ENCODE measurements around the gene AP1S1.
"Not testable (repeated sequence)": the region's sequence is repeated elsewhere in the genome, so short reads cannot be mapped to it uniquely, and the experiment has no call there.

The AP1S1 gene

DNA sequence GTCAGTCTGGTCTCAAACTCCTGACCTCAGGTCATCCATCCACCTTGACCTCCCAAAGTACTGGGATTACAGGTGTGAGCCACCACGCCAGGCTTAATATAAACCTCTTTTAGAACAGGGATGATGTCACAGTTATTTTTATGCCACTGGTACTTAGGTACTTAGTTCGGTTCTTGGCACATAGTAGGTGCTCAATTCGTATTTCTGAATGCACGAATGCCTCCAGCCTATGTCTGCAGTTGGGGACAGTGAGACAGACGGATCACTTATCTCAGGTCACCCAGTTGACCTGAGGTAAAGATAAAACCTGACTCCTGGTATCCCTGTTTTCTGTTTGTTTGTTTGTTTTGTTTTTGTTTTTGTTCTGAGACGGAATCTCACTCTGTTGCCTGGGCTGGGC is 31.9 kb downstream of the AP1S1 start:
- Mint-ChIP-seq H3K9me3 (no peaks in the 10 kb centered on the region), H3K27me3 (peaks cover 27% of the 10 kb centered on the region), H3K36me3 (no peaks in the 10 kb centered on the region), H3K4me1 (no peaks in the 10 kb centered on the region), H3K27ac (no peak overlapping the region), H3K4me3 (no peak overlapping the region)
- ATAC-seq = no peak

DNA sequence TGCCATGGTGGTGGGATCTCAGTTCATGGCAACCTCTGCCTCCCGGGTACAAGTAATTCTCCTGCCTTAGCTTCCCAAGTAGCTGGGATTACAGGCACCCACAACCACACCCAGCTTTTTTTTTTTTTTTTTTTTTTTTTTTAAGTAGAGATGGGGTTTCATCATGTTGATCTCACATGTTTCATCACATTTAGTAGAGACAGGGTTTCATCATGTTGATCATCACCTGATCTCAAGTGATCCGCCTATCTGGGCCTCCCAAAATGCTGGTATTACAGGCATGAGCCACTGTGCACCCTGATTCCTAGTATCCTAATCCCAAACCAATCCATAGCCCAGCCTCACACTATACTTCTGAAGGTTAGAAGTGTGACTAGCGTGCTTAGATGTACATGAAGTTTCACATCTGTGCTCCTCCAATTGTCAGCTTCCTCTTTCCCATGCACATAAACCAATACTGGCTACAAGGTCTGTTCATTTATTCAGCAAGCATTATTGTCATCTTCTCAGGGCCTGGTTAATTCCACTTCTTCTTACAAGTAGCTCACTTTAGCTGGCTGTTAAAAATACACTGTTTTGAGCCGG is 32.7 kb downstream of the AP1S1 start:
- Mint-ChIP-seq H3K36me3 (no peaks in the 10 kb centered on the region), H3K27me3 (peaks cover 24% of the 10 kb centered on the region), H3K9me3 (no peaks in the 10 kb centered on the region), H3K4me3 (no peak overlapping the region), H3K27ac (no peak overlapping the region), H3K4me1 (no peaks in the 10 kb centered on the region)
- peak; percentile 53 for ATAC-seq

DNA sequence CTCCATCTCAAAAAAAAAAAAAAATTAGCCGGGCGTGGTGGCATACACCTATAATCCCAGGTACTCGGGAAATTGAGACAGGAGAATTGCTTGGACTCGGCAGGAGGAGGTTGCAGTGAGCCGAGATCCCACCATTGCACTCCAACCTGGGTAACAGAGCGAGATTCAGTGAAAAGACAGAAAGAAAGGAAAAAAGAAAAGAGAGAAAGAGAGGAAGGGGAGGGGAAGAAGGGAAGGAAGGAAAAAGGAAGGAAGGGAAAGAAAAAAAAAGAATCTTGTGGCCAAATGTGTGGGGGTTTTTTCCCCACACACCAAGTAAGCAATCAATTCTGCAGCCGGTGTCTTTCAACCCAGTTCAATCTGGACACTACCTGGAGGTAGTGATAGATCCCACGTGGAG is 34.8 kb downstream of the AP1S1 start:
- no peak overlapping the region for H3K27ac Mint-ChIP-seq
- H3K4me1 Mint-ChIP-seq = peaks cover 5% of the 10 kb centered on the region
- H3K4me3 Mint-ChIP-seq = no peak overlapping the region
- H3K9me3 Mint-ChIP-seq = no peaks in the 10 kb centered on the region
- peaks cover 12% of the 10 kb centered on the region for H3K27me3 Mint-ChIP-seq
- H3K36me3 Mint-ChIP-seq = no peaks in the 10 kb centered on the region
- no peak for ATAC-seq

DNA sequence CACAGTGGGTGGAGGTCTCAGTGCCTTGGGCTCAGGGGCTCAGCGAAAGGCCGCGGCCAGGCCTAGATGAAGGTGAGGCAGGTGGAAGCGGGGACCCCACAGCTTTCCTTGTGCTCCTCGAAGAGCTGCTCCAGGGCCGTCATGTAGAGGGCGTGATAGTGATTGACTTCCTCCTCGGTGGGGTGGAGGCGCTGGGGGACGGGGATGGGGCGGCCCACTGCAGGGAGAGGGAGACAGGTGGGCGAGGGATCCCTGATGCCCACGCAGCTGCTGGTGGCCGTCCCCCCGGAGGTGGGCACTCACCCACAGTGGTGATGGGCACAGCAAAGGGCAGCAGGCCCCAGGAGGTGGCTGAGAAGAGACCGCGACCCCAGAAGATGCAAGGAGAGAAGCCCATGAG is 41.6 kb downstream of the AP1S1 start:
- Mint-ChIP-seq H3K36me3 (no peaks in the 10 kb centered on the region), H3K4me3 (no peak overlapping the region), H3K4me1 (peaks cover 9% of the 10 kb centered on the region), H3K27ac (no peak overlapping the region), H3K9me3 (no peaks in the 10 kb centered on the region), H3K27me3 (peaks cover 35% of the 10 kb centered on the region)
- ATAC-seq = no peak

DNA sequence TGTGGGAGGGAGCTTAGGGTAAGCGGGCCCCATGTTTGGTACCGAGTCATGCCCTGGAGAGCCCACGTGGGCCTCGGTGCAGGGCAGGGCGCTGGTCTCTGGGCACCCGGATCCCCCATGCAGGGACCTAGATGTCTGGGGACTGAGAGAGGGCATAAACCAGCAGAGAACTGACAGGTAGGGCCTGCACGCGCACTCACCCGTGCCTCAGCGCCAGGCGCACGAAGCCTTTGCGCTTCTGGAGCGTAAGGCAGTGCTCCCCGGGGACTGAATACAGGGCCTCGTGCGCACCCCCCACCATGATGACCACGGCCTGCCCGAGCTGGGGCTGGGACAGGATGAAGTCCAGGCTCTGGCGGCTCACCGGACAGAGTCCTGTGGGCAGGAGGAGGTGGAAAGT is 43.7 kb downstream of the AP1S1 start:
- ATAC-seq = no peak
- Mint-ChIP-seq H3K27ac (no peak overlapping the region), H3K4me3 (no peak overlapping the region), H3K27me3 (peaks cover 56% of the 10 kb centered on the region), H3K36me3 (no peaks in the 10 kb centered on the region), H3K9me3 (no peaks in the 10 kb centered on the region), H3K4me1 (peaks cover 17% of the 10 kb centered on the region)

DNA sequence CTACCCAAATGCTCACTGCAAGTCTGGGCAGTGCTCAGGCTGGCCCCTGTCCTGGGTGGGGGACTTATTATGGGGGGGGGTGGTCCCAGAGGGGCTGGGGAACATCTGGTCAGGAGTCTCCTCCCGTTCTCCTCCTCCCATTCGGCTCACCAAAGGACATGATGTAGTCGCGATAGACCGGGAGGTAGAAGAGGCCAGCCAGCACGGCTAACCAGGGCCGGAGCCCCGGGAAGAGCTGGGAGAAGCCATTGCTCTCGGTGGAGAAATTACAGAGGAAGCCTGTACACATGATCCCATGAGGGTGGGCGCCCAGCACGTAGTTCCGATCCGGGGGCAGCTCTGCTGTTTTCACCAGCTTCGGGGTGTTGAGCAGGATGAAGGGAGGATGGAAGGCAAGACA is 44.2 kb downstream of the AP1S1 start:
- H3K4me3 Mint-ChIP-seq = no peak overlapping the region
- H3K27ac Mint-ChIP-seq = no peak overlapping the region
- ATAC-seq = no peak
- H3K4me1 Mint-ChIP-seq = peaks cover 19% of the 10 kb centered on the region
- no peaks in the 10 kb centered on the region for H3K36me3 Mint-ChIP-seq
- H3K27me3 Mint-ChIP-seq = peaks cover 56% of the 10 kb centered on the region
- H3K9me3 Mint-ChIP-seq = no peaks in the 10 kb centered on the region

DNA sequence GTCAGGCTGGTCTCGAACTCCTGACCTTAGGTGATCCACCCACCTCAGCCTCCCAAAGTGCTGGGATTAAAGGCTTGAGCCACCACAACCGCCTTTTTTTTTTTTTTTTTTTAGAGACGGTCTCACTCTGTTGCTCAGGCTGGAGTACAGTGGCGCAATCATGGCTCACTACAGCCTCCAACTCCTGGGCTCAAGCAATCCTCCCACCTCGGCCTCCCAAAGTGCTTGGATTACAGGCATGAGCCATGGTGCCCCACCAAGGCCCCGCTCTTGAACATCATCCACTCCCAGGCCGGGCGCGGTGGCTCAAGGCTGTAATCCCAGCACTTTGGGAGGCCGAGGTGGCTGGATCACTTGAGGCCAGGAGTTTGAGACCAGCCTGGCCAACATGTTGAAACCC is 45.2 kb downstream of the AP1S1 start:
- H3K36me3 Mint-ChIP-seq, H3K4me3 Mint-ChIP-seq, ATAC-seq, H3K9me3 Mint-ChIP-seq, H3K27ac Mint-ChIP-seq: not testable (repeated sequence)
- Mint-ChIP-seq H3K4me1 (peaks cover 26% of the 10 kb centered on the region), H3K27me3 (peaks cover 56% of the 10 kb centered on the region)

DNA sequence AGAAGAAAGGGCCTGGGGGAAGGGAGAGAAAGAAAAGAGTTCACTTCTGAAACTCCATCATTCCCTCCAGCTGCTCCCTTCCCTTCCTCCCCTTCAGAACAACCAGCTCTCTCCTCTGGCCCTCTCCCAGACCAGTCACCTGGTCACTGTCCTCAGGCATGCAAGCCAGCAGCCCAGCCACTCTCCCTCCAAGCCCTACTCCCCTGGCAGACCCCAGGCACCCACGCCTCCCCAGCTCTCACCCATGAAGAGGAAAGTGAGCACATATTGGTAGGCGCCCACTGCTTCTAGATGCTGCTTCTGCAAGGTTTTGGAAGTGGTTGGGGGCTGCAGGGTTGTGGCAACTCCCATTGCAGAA is 46.2 kb downstream of the AP1S1 start:
- H3K4me3 Mint-ChIP-seq = no peak overlapping the region
- no peaks in the 10 kb centered on the region for H3K36me3 Mint-ChIP-seq
- peaks cover 26% of the 10 kb centered on the region for H3K4me1 Mint-ChIP-seq
- ATAC-seq = no peak
- H3K27me3 Mint-ChIP-seq = peaks cover 56% of the 10 kb centered on the region
- H3K9me3 Mint-ChIP-seq = no peaks in the 10 kb centered on the region
- no peak overlapping the region for H3K27ac Mint-ChIP-seq

DNA sequence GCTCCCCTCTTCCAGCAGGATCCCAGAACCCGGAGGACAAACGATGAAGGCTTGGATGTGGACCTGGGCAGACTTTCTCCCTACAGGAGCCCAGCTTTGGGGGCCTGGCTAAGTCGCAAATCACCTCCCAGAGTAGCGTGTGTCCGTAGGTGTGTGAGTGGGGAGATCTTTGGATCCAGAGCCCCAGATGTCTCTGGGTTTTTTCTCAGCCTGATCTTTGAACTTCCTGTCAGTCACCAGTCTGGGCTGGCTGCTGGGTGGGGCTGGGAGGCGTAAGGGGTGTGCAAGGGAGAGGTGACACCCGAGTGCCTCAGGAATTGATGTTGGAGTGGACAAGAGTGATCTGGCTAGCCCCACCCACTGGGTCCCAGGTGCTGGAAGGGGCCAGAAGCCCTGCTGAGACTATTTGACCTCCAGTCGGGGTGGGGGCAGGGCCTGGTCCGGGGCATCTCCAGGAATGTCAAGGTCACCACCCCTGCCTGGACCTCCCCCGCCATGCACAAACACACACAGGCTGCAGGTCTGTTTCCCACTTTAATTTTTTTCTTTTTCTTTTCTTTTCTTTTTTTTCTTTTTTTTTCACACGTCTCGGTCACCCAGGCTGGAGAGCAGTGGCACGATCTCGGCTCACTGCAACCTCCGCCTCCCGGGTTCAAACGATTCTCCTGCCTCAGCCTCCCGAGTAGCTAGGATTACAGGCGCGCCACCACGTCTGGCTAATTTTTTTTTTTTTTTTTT is 46.8 kb downstream of the AP1S1 start, which contains the start of gene MOGAT3:
Gene MOGAT3, minus strand, starts transcription at position 175 of the 738 bp plus-strand sequence. CDS start 182 bp downstream, outside the sequence.
- H3K4me3 Mint-ChIP-seq = no peak within 1 kb of the TSS
- H3K4me1 Mint-ChIP-seq = peaks cover 26% of the 10 kb centered on the region
- ATAC-seq = no peak
- no peak within 1 kb of the TSS for H3K27ac Mint-ChIP-seq
- no peaks in the 10 kb centered on the region for H3K9me3 Mint-ChIP-seq
- peaks cover 4% of the 10 kb centered on the region for H3K36me3 Mint-ChIP-seq
- H3K27me3 Mint-ChIP-seq = peaks cover 51% of the 10 kb centered on the region

DNA sequence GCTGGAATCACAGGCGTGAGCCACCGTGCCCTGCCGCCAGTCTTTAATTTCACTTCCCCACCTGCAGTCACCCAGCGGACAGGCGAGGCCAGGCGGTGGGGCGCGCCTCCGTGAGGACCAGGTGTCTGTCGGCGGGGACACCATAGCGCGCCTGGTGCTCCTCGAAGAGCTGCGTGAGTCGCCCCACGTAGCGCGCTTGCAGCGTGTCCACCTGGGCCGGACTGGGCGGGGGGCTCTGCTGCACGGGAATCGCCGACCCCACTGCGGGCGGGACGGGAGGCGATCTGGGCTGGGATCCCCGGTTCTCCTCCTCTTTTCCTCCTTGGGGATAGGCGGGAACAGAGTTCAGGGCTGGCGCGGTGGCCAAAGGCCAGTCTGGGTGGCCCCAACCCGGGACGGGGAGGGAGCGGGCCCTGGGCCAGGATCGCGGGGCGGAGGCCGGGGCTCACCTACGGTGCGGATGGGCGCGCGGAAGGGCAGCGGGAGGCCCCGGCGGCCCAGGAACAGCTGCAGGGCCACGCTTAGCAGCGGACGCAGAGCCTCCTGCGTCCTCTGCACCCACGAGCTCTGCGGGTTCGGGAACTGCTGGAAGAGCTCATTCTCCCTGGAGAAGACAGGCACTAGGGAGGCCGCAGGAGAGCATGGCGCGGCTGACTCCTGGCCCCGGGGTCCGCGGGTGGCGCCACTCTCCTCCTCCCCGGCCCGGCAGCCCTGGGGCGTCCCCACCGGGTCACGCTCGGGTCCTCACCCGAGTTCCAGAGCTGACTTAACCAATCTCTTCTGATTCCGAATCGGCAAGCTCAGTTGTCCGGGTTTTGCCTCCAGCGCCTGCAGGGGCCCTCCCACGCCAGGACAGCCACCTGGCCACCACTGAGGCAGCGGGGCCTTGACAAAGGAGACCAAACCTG is 47.7 kb downstream of the AP1S1 start:
- no peaks in the 10 kb centered on the region for H3K9me3 Mint-ChIP-seq
- no peak overlapping the region for H3K27ac Mint-ChIP-seq
- ATAC-seq = no peak
- H3K27me3 Mint-ChIP-seq = peaks cover 46% of the 10 kb centered on the region
- H3K4me1 Mint-ChIP-seq = peaks cover 26% of the 10 kb centered on the region
- H3K36me3 Mint-ChIP-seq = peaks cover 14% of the 10 kb centered on the region
- H3K4me3 Mint-ChIP-seq = no peak overlapping the region

DNA sequence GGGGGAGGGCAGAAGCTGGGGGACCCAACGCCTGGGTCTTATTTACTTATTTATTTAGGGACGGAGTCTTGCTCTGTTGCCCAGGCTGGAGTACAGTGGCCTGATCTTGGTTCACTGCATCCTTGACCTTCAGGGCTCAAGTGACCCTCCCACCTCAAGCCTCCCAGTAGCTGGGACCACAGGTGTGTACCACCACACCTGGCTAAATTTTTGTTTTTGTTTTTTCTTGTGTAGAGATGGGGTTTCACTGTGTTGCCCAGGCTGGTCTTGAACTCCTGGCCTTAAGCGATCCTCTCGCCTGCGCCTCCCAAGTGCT is 48.3 kb downstream of the AP1S1 start:
- Mint-ChIP-seq H3K4me1 (peaks cover 26% of the 10 kb centered on the region), H3K27me3 (peaks cover 46% of the 10 kb centered on the region), H3K36me3 (peaks cover 15% of the 10 kb centered on the region), H3K9me3 (no peaks in the 10 kb centered on the region), H3K4me3 (no peak overlapping the region), H3K27ac (no peak overlapping the region)
- ATAC-seq = no peak

DNA sequence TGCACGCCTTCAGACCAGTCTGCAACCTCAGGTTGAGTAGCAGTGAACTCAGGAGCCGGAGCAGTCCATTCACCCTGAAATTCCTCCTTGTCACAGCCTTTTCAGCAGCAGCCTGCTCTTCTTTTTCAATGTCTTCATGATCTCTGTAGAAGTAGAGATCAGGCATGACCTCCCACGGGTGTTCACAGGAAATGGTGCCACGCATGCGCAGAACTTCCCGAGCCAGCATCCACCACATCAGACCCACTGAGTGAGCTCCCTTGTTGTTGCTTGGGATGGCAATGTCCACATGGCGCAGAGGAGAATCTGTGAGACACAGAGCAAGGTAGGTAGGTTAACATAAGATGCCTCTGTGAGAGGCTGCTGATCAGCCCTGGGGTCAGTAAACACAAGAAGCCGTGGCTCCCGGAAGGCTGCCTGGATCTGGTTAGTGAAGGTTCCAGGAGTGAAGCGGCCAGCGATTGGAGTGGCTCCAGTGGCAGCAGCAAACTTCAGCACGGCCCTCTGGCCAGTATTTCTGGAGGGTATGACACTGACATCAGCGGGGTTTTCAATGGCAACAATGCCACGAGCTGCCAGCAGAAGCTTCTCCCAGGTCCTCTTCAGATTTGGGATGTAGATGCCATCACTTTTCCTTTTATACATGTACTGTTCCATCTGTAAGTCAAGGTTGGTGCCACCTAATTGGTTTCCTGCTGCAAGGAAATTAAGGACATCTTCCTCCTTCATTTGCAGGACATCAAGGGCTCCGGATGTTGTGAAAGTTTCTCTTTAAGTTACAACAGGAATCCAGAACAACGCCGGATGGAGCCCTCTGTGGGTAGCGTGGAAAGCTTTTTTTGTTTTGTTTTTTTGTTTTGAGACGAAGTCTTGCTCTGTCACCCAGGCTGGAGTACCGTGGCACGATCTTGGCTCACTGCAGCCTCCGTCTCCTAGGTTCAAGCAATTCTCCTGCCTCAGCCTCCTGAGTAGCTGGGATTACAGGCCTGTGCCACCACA is 49.8 kb downstream of the AP1S1 start:
- peaks cover 38% of the 10 kb centered on the region for H3K27me3 Mint-ChIP-seq
- not testable (repeated sequence) for H3K4me3 Mint-ChIP-seq, H3K27ac Mint-ChIP-seq, H3K9me3 Mint-ChIP-seq, ATAC-seq
- H3K4me1 Mint-ChIP-seq = peaks cover 26% of the 10 kb centered on the region
- peaks cover 27% of the 10 kb centered on the region for H3K36me3 Mint-ChIP-seq

DNA sequence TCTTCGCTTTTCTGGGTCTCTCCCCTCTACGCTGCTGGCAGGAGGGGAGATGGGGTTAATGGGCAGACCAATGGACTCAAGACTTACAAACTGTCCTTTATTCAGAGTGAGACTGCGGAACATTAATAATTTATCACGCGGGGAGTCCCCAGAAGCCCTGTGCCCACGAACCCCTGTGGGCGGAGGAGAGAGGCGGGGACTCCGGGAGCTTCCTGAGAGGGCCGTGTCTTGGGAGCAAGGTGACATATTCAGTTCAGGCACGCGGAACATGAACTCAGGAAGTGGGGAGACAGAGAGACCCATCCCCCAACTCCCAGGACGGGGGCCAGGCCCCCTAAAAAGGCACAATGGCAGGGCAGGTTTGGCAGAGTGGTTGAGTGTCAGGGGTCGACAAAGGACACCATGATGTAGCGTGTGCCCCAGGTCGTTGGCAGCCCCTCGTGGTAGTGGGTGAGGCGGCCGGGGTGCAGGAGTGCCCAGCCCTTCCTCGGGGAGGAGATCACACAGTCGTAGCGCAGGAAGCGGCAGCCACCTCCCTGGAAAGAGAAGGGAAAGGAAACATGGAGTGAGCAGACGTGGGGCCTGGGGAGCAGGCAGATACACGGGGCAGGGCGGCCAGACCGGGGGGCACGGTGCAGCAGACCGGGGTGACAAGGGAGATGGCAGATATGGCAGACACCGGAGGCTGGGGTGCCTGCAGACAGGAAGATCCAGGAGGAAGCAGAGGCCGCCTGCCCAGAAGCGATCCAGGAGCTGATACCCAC is 51.8 kb downstream of the AP1S1 start:
- H3K9me3 Mint-ChIP-seq = no peaks in the 10 kb centered on the region
- H3K4me1 Mint-ChIP-seq = peaks cover 20% of the 10 kb centered on the region
- H3K27ac Mint-ChIP-seq = no peak overlapping the region
- peak; percentile 13 for ATAC-seq
- H3K27me3 Mint-ChIP-seq = peaks cover 19% of the 10 kb centered on the region
- H3K36me3 Mint-ChIP-seq = peaks cover 38% of the 10 kb centered on the region
- H3K4me3 Mint-ChIP-seq = no peak overlapping the region

DNA sequence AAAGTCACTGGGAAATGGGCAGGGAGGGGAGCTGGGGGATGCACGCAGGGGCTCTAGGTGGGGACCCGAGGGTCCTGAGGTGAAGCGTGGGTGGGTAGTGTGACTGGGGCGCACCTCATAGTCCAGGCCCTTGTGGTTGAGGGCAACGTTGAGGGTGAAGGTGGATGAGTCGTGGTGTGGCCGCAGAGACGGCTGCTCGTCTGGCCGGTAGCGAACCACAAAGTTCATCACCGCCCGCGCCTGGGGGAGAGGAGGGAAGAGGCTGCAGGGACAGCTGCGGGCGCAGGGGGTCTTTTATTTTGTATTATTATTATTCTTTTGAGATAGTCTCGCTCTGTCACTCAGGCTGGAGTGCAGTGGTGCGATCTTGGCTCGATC is 52.4 kb downstream of the AP1S1 start:
- no peak for ATAC-seq
- H3K27ac Mint-ChIP-seq = no peak overlapping the region
- H3K27me3 Mint-ChIP-seq = peaks cover 13% of the 10 kb centered on the region
- H3K4me1 Mint-ChIP-seq = peaks cover 15% of the 10 kb centered on the region
- H3K36me3 Mint-ChIP-seq = peaks cover 44% of the 10 kb centered on the region
- no peaks in the 10 kb centered on the region for H3K9me3 Mint-ChIP-seq
- H3K4me3 Mint-ChIP-seq = no peak overlapping the region

Data from stimulated activated memory B cell treated with anti-CD40 and anti-IgM and Interleukin-4, amounts not matched to agents 10 μg/mL and 1 μg/mL and 100 μg/mL, for 72 hours (primary cell).